Ascending aorta (tissue), 2 donors: ENCODE results near the gene ADRA2C. TPM values are rescaled to one million over a fixed set of nuclear protein-coding genes. Genes with fewer than 3 reads are reported as not detected.

Experiments used
- DNase-seq, 2 donors: peaks; one replicate each; pipeline ENCODE4 v3.0.0-alpha.2; 2019; ENCODE audit warnings: low spot score in 2 of 2
- H3K27ac ChIP-seq, 2 donors: fragments of 200-600 bp; sonication (generic); one replicate each; pipeline ENCODE4 v1.5.1; 2016 to 2017; ENCODE audit warnings: mild to moderate bottlenecking in 1 of 2
- H3K27me3 ChIP-seq: fragments of 200-600 bp; sonication (generic); one replicate; pipeline ENCODE4 v1.5.1; 2017
- H3K36me3 ChIP-seq, 2 donors: fragments of 200-600 bp; sonication (generic); one replicate each; pipeline ENCODE4 v1.5.1; 2016
- H3K4me1 ChIP-seq, 2 donors: fragments of 200-600 bp; sonication (generic); one replicate each; pipeline ENCODE4 v1.5.1; 2016 to 2017; ENCODE audit warnings: mild to moderate bottlenecking in 1 of 2
- H3K4me3 ChIP-seq, 2 donors: fragments of 200-600 bp; sonication (generic); one replicate each; pipeline ENCODE4 v1.5.1; 2016 to 2017; ENCODE audit warnings: mild to moderate bottlenecking in 1 of 2
- H3K9me3 ChIP-seq, 2 donors: fragments of 200-600 bp; sonication (generic); one replicate each; pipeline ENCODE4 v1.5.1; 2016
- intact Hi-C: fragments of 100-400 bp; cut with DNase I; formaldehyde crosslinking; loops from one replicate; pipeline ENCODE4 v1.15.1; 2023
- total RNA-seq: library from RNA; depleted of rRNA; stranded (reverse); fragments of >200 nt; gene quantifications from one replicate; pipeline ENCODE4 v1.1.0, GENCODE V29; 2016
- TF ChIP-seq, protein P1 (sequence below), 3 experiments: fragments of 200-600 bp in 2 of 3; fragments of 450-650 bp in 1 of 3; sonication (generic) in 2 of 3; IDR thresholded peaks; one replicate each; pipeline ENCODE4 v1.5.1; 2016 to 2019; ENCODE audit warnings: antibody characterized with exemption in 3 of 3, mild to moderate bottlenecking in 1 of 3, moderate library complexity in 1 of 3

The ADRA2C gene
- total RNA-seq, 1 donor from 2014 or later, result 46.1 TPM

DNA sequence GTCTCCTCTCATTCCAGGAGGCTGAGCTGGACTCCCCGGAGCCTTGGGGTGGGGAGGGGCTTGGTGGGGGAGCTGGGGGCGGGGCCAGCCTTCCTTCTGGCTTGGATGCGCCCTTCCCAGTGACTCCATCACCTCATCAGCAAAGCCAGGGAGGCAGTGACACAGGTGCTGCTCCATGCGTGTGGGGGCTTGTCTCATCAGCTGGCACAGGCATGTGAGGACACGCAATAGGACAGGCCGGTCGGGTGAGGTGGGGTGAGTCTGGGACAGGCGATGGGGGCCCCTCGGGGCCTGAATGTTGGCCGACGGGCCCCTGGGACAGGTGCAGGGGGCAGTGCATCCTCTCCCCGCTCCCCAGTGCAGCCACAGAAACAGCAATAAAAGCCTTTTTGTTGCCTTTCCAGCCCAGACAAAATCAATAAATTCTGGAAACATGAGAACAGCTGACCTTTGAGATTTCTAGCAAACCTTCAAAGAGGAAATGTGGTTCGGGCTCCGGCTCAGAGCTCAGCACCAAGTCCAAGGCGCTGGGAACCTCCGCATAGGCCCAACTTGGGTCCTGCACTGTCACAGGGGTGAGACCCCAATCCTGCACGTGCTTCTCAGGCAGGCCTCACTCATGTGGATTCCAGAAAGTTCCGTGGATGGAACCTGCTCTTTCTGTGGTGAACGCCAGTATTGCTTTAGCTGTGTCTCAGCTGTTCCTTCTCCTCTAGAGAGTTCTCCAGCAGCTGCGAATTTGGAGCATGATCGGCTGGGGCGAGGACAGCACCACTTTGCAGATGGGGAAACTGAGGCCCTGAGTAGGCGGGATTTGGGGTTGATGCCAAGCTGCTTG lies 18.5 kb downstream of the ADRA2C start:
- Histone ChIP-seq H3K36me3 (no peaks in the 10 kb centered on the region), H3K27me3 (no peaks in the 10 kb centered on the region), H3K4me3 (no peak overlapping the region), H3K4me1 (no peaks in the 10 kb centered on the region), H3K9me3 (no peaks in the 10 kb centered on the region), H3K27ac (no peak overlapping the region)
- TF ChIP-seq, protein P1, sequence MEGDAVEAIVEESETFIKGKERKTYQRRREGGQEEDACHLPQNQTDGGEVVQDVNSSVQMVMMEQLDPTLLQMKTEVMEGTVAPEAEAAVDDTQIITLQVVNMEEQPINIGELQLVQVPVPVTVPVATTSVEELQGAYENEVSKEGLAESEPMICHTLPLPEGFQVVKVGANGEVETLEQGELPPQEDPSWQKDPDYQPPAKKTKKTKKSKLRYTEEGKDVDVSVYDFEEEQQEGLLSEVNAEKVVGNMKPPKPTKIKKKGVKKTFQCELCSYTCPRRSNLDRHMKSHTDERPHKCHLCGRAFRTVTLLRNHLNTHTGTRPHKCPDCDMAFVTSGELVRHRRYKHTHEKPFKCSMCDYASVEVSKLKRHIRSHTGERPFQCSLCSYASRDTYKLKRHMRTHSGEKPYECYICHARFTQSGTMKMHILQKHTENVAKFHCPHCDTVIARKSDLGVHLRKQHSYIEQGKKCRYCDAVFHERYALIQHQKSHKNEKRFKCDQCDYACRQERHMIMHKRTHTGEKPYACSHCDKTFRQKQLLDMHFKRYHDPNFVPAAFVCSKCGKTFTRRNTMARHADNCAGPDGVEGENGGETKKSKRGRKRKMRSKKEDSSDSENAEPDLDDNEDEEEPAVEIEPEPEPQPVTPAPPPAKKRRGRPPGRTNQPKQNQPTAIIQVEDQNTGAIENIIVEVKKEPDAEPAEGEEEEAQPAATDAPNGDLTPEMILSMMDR (IDR thresholded peaks at IDR 0.05), result no peak
- intact Hi-C loops, result loop anchor here (5.0 kb wide), 1 partner anchor 217 kb away; no protein-coding TSS in a partner anchor
- DNase-seq, result no peak

DNA sequence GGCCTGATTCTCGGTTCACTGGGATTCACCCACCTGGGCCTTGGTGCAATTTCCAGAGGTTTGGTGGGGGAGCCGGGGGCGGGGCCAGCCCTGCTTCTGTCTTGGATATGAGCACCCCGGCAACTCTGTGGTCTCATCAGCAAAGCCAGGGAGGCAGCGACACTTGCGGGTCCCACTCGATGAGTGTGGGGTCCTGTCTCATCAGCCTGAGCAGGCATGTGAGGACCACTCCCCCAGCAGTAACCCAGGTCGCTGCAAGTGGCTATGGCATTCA lies 19.0 kb downstream of the ADRA2C start:
- Histone ChIP-seq H3K9me3 (no peaks in the 10 kb centered on the region), H3K4me3 (no peak overlapping the region), H3K36me3 (no peaks in the 10 kb centered on the region), H3K27ac (no peak overlapping the region), H3K4me1 (no peaks in the 10 kb centered on the region), H3K27me3 (no peaks in the 10 kb centered on the region)
- TF ChIP-seq, protein P1 (IDR thresholded peaks at IDR 0.05), result no peak
- intact Hi-C loops, result no loop called here
- DNase-seq, result no peak

DNA sequence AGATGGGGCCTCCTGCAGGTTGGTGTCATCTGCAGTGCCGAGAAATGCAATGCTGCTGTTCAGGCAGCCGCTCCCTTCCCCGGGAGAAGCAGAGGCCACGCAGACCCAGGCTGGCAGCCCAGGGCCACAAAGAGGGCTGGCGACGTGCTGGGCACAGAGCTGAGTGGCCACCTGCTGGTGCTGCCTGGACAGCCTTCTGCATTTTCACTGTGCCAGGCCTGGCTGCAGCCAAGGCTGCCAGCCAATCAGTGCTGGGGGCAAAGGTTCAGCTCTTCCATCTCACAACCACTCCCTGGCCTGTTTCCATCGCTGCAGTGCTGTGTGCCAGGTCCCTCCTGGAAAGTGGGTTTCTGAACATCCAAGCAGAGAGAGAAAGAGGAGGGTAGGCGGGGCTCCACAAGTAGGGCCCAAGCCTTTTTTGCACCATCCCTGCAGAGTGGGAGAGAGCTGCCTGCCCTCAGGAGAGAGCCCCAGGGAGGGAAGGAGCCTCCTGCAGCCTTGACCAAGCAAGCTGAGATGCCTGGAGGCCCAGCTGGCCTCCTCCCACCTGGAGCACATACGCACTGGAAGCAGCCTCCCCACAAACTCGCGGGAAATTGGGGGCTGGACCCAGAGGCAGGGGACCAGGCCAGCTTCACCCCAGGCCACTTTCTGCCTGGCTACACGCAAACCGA lies 20.1 kb downstream of the ADRA2C start:
- H3K9me3 ChIP-seq, result no peaks in the 10 kb centered on the region
- no peak for DNase-seq
- H3K4me3 ChIP-seq, result no peak overlapping the region
- intact Hi-C loops, result no loop called here
- TF ChIP-seq, protein P1 (IDR thresholded peaks at IDR 0.05), result peak in 2 of 3 experiments; percentile 12 to 36
- no peaks in the 10 kb centered on the region for H3K4me1 ChIP-seq
- H3K27ac ChIP-seq, result no peak overlapping the region
- H3K27me3 ChIP-seq, result no peaks in the 10 kb centered on the region
- H3K36me3 ChIP-seq, result no peaks in the 10 kb centered on the region

DNA sequence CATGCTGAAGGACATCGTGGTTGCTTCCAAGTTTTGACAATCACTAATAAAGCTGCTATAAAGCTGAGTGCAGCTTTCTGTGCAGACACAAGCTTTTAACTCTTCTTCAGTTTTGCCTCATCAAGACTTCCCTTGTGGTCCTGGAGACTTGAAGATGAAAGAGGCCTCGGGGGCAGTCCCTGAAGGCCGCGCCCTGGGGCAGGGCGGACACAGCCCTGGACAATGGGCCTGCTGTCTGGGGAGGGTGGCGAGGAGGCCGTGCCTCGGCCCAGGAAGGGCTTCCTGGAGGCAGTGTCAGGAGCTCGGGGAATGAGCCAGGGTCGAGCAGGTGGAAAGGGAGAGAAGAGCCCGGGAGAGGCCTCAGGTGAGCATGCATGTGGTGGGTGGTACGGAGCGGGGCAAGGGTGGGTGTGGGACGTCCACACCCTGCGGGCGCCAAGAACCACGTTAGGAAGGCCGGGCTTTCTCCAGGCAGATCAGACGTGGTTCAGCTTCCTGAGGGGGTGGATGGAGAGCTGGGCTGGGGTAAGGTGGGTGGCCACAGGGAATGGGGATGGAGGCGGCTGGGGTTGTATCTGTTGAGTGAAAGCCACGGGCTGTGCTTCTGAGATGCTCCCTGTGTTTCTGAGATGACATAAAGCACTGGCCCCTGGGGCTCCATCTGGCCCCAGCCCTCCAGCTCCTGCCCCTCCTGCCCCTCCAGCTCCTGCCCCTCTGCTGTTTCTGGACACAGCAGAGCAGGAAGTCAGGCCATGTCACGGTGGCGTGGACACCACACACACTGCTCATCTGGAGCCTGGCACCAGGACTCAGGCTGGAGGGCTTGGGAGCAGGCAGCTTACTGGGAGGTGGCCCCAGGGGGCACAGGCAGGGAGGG lies 21.5 kb downstream of the ADRA2C start:
- intact Hi-C loops, result no loop called here
- no peaks in the 10 kb centered on the region for H3K36me3 ChIP-seq
- H3K4me3 ChIP-seq, result no peak overlapping the region
- no peak overlapping the region for H3K27ac ChIP-seq
- no peaks in the 10 kb centered on the region for H3K9me3 ChIP-seq
- no peak for DNase-seq
- TF ChIP-seq, protein P1 (IDR thresholded peaks at IDR 0.05), result no peak
- H3K4me1 ChIP-seq, result no peaks in the 10 kb centered on the region
- no peaks in the 10 kb centered on the region for H3K27me3 ChIP-seq

DNA sequence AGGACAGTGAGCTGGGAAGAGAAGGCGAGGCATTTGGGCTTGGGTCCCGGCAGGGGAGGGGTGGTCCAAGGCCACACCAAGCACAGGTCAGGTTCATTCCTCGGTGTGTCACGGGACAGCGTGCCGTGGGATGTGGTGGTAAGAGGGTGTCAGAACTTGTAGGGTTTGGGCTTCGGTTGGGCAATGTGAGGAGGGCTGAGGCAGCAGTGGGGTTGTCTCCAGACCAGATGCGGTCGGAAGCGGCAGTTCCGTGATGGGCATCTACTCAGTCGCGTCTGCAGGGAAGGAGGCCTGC lies 22.1 kb downstream of the ADRA2C start:
- no peak for DNase-seq
- TF ChIP-seq, protein P1 (IDR thresholded peaks at IDR 0.05), result no peak
- Histone ChIP-seq H3K4me1 (no peaks in the 10 kb centered on the region), H3K27ac (no peak overlapping the region), H3K4me3 (no peak overlapping the region), H3K9me3 (no peaks in the 10 kb centered on the region), H3K36me3 (no peaks in the 10 kb centered on the region), H3K27me3 (no peaks in the 10 kb centered on the region)
- intact Hi-C loops, result no loop called here
